OCI-LY1 (cell line): ENCODE results near the gene RAF1.
"Not testable (repeated sequence)": the region's sequence is repeated elsewhere in the genome, so short reads cannot be mapped to it uniquely, and the experiment has no call there.

Source experiments
- H2AFZ ChIP-seq: fragments of 200-600 bp; sonication (generic), shearing (Covaris generic); 2 replicates; pipeline ENCODE4 v1.6.0; 2014; ENCODE audit warnings: antibody characterized with exemption, mild to moderate bottlenecking, low read length
- H3F3A ChIP-seq: fragments of 200-600 bp; sonication (generic), shearing (Covaris generic); 2 replicates; pipeline ENCODE4 v1.6.0; 2014; ENCODE audit warnings: mild to moderate bottlenecking, antibody characterized with exemption, low read length, moderate library complexity; ENCODE audit not compliant: insufficient read depth
- H3K27ac ChIP-seq: fragments of 200-600 bp; sonication (generic); 2 replicates; pipeline ENCODE4 v1.5.1; 2014; ENCODE audit warnings: low read length, mixed run types, mild to moderate bottlenecking, low read depth; ENCODE audit not compliant: poor library complexity, severe bottlenecking
- H3K27me3 ChIP-seq: fragments of 200-600 bp; sonication (generic); 2 replicates; pipeline ENCODE4 v1.6.0; 2014; ENCODE audit warnings: antibody characterized with exemption, mild to moderate bottlenecking, low read length, moderate library complexity; ENCODE audit not compliant: insufficient read depth
- H3K36me3 ChIP-seq: fragments of 200-600 bp; sonication (generic); 2 replicates; pipeline ENCODE4 v1.6.1; 2014; ENCODE audit warnings: mild to moderate bottlenecking, antibody characterized with exemption, low read length, moderate library complexity, mixed read lengths; ENCODE audit not compliant: insufficient read depth
- H3K4me1 ChIP-seq: fragments of 200-600 bp; sonication (generic); 2 replicates; pipeline ENCODE4 v1.5.1; 2014; ENCODE audit warnings: mild to moderate bottlenecking, low read length, moderate library complexity; ENCODE audit not compliant: insufficient read depth, severe bottlenecking
- H3K4me2 ChIP-seq: fragments of 200-600 bp; sonication (generic), shearing (Covaris generic); 2 replicates; pipeline ENCODE4 v1.6.1; 2014; ENCODE audit warnings: low read length
- H3K4me3 ChIP-seq: fragments of 200-600 bp; sonication (generic); 2 replicates; pipeline ENCODE4 v1.5.1; 2014; ENCODE audit warnings: low read length, low read depth, mild to moderate bottlenecking, mixed read lengths; ENCODE audit not compliant: poor library complexity, severe bottlenecking
- H3K79me2 ChIP-seq: fragments of 200-600 bp; shearing (Covaris generic); 2 replicates; pipeline ENCODE4 v1.6.1; 2016; ENCODE audit warnings: mixed run types, low read length, mixed read lengths; ENCODE audit not compliant: insufficient read depth
- H3K9ac ChIP-seq: fragments of 200-600 bp; sonication (generic), shearing (Covaris generic); 2 replicates; pipeline ENCODE4 v1.6.1; 2014; ENCODE audit warnings: mild to moderate bottlenecking, low read length, mixed read lengths
- H3K9me2 ChIP-seq: fragments of 200-600 bp; sonication (generic), shearing (Covaris generic); 2 replicates; pipeline ENCODE4 v1.6.1; 2014; ENCODE audit warnings: low read depth, mild to moderate bottlenecking, low read length, mixed read lengths
- H3K9me3 ChIP-seq: fragments of 200-600 bp; shearing (Covaris generic); 2 replicates; pipeline ENCODE4 v1.6.1; 2014; ENCODE audit warnings: low read length, mixed read lengths
- H4K20me1 ChIP-seq: fragments of 200-600 bp; sonication (generic), shearing (Covaris generic); 2 replicates; pipeline ENCODE4 v1.6.0; 2016; ENCODE audit warnings: mild to moderate bottlenecking, low read length; ENCODE audit not compliant: insufficient read depth
- EZH2 ChIP-seq: fragments of 200-600 bp; sonication (generic), shearing (Covaris generic); IDR thresholded peaks from 2 replicates; pipeline ENCODE4 v1.8.0; 2017; ENCODE audit warnings: borderline replicate concordance, mixed run types, mild to moderate bottlenecking, antibody characterized with exemption, low read length, moderate library complexity, mixed read lengths
- TF ChIP-seq, protein P1 (sequence below): fragments of 200-600 bp; sonication (generic), shearing (Covaris generic); IDR thresholded peaks from 2 replicates; pipeline ENCODE4 v1.5.1; 2017; ENCODE audit warnings: mild to moderate bottlenecking, antibody characterized with exemption, low read length, moderate library complexity, mixed read lengths

Gene RAF1

DNA sequence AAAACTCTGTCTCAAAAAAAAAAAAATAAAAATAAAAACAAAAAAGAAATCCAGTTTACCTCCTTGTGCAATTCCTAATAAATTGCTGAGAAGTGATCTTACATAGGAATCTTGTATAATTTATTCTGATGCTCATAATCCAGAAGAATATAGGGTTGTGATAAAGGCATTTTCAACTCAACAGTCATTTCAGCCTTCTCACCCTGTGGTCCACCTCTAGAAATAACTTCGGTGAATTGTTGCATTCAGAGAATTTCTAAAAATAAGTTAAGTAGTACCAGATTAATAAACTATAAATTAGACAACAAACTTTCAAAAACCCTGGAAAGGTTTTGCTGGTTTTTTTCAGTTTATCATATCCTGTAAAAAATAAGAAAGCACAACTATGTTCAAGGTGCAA lies 20.2 kb downstream of the RAF1 start:
- Histone ChIP-seq H2AFZ (no peak overlapping the region), H3K4me1 (peaks cover 13% of the 10 kb centered on the region), H3F3A (no peaks in the 10 kb centered on the region), H3K9me2 (no peaks in the 10 kb centered on the region), H3K36me3 (peaks cover 16% of the 10 kb centered on the region), H3K4me2 (no peak overlapping the region), H3K27ac (no peak overlapping the region), H4K20me1 (no peaks in the 10 kb centered on the region), H3K79me2 (peaks cover 79% of the 10 kb centered on the region), H3K9ac (no peak overlapping the region), H3K27me3 (no peaks in the 10 kb centered on the region), H3K9me3 (no peaks in the 10 kb centered on the region), H3K4me3 (no peak overlapping the region)
- no peak for TF ChIP-seq EZH2
- TF ChIP-seq, protein P1, sequence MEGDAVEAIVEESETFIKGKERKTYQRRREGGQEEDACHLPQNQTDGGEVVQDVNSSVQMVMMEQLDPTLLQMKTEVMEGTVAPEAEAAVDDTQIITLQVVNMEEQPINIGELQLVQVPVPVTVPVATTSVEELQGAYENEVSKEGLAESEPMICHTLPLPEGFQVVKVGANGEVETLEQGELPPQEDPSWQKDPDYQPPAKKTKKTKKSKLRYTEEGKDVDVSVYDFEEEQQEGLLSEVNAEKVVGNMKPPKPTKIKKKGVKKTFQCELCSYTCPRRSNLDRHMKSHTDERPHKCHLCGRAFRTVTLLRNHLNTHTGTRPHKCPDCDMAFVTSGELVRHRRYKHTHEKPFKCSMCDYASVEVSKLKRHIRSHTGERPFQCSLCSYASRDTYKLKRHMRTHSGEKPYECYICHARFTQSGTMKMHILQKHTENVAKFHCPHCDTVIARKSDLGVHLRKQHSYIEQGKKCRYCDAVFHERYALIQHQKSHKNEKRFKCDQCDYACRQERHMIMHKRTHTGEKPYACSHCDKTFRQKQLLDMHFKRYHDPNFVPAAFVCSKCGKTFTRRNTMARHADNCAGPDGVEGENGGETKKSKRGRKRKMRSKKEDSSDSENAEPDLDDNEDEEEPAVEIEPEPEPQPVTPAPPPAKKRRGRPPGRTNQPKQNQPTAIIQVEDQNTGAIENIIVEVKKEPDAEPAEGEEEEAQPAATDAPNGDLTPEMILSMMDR: no peak

DNA sequence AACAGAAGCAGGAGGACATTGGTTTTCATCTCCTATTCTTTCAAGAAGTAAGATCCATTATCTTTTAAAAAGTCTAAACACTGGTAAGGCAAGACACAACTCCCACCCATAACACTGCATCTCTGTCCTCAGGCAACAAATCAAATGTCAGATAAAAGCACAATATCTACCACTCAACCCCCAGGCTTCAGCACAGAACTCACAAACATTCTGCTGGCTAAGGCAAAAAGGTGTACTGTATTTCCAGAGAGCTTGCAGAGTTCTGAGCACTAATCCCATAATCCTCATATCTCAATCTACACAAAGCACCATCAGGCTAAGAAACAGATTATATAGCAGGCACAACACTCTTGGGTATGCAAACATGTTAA lies 20.9 kb downstream of the RAF1 start:
- Histone ChIP-seq H3F3A (no peaks in the 10 kb centered on the region), H2AFZ (no peak overlapping the region), H3K27me3 (no peaks in the 10 kb centered on the region), H3K79me2 (peaks cover 79% of the 10 kb centered on the region), H3K4me3 (no peak overlapping the region), H3K27ac (no peak overlapping the region), H3K36me3 (peaks cover 16% of the 10 kb centered on the region), H3K9me3 (no peaks in the 10 kb centered on the region), H4K20me1 (no peaks in the 10 kb centered on the region), H3K9ac (no peak overlapping the region), H3K9me2 (no peaks in the 10 kb centered on the region), H3K4me2 (no peak overlapping the region), H3K4me1 (peaks cover 6% of the 10 kb centered on the region)
- TF ChIP-seq EZH2: no peak
- TF ChIP-seq, protein P1: no peak

DNA sequence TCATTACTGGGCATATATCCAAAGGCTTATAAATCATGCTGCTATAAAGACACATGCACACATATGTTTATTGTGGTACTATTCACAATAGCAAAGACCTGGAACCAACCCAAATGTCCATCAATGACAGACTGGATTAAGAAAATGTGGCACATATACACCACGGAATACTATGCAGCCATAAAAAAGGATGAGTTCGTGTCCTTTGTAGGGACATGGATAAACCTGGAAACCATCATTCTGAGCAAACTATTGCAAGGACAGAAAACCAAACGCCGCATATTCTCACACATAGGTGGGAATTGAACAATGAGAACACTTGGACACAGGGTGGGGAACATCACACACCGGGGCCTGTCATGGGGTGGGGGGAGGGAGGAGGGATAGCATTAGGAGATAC lies 23.1 kb downstream of the RAF1 start:
- H3K79me2 ChIP-seq: peaks cover 80% of the 10 kb centered on the region
- not testable (repeated sequence) for H4K20me1 ChIP-seq, H3K4me3 ChIP-seq, H3K9ac ChIP-seq, H3K4me1 ChIP-seq, H2AFZ ChIP-seq, H3F3A ChIP-seq, H3K27ac ChIP-seq, H3K4me2 ChIP-seq, H3K36me3 ChIP-seq, H3K27me3 ChIP-seq, H3K9me2 ChIP-seq, H3K9me3 ChIP-seq

DNA sequence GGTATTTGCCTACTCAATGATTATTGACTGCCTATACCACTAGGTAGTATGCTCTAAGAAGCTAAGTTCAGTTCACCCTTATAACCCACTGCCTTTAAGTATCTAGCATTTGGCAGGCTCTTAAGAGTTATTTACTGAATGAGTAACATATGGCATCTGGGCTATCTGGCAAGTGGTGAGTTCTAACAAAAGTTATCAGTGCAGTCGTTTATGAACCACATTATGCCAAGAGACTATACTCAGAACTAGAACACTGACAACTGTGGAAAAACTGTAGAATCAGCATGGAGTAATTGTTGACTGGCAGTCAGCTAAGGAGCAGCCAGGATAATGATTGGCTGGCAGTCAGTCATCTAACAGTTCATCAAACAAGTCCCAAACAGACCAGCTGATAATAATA lies 25.8 kb downstream of the RAF1 start:
- H3F3A ChIP-seq: no peaks in the 10 kb centered on the region
- H3K9ac ChIP-seq: no peak overlapping the region
- H3K27me3 ChIP-seq: no peaks in the 10 kb centered on the region
- no peaks in the 10 kb centered on the region for H3K9me3 ChIP-seq
- H3K9me2 ChIP-seq: no peaks in the 10 kb centered on the region
- peaks cover 9% of the 10 kb centered on the region for H3K36me3 ChIP-seq
- no peak overlapping the region for H2AFZ ChIP-seq
- H3K4me2 ChIP-seq: no peak overlapping the region
- H3K79me2 ChIP-seq: peaks cover 71% of the 10 kb centered on the region
- H3K27ac ChIP-seq: no peak overlapping the region
- TF ChIP-seq EZH2: no peak
- TF ChIP-seq, protein P1: no peak
- H3K4me1 ChIP-seq: no peaks in the 10 kb centered on the region
- no peak overlapping the region for H3K4me3 ChIP-seq
- no peaks in the 10 kb centered on the region for H4K20me1 ChIP-seq
